Kidney glomerular epithelial cell (primary cell): ENCODE data around the gene TMEM145.
"Not testable (repeated sequence)": the region's sequence is repeated elsewhere in the genome, so short reads cannot be mapped to it uniquely, and the experiment has no call there.

ENCODE experiments used
- DNase-seq: peaks from one replicate; lab custom pipeline; 2025; lab: John Stamatoyannopoulos, UW

The TMEM145 gene

DNA sequence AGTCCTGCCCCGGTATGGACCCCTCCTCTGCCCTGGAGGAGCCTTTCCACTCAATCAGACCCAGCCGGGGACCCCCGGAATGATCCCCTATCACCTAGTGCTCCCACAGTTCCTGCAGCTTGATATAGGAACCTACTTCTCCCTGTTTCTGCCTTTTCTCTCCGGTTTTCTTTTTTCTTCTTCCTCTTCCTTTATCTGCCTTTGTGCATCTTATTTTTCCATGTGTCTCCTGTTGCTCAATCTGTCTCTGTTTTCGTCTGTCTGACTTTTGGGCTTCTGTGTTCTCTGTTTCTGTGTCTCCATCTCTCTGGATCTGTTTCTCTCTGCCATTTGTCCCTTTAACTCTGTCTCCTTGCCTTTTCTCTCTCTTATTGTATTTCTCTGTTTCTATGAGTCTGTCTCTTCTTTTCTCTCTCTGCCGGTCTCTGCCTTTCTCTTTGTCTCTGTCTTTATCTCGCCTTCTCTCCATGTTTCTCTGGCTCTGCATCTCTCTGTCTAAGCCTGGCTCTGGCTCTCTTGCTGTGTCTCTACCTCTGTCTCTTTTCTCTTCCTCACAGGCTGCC is 22.3 kb downstream of the TMEM145 start:
- DNase-seq = no peak

GRCh38 chr19:42335971-42336370 is 22.9 kb downstream of the TMEM145 start:
- no peak for DNase-seq

DNA sequence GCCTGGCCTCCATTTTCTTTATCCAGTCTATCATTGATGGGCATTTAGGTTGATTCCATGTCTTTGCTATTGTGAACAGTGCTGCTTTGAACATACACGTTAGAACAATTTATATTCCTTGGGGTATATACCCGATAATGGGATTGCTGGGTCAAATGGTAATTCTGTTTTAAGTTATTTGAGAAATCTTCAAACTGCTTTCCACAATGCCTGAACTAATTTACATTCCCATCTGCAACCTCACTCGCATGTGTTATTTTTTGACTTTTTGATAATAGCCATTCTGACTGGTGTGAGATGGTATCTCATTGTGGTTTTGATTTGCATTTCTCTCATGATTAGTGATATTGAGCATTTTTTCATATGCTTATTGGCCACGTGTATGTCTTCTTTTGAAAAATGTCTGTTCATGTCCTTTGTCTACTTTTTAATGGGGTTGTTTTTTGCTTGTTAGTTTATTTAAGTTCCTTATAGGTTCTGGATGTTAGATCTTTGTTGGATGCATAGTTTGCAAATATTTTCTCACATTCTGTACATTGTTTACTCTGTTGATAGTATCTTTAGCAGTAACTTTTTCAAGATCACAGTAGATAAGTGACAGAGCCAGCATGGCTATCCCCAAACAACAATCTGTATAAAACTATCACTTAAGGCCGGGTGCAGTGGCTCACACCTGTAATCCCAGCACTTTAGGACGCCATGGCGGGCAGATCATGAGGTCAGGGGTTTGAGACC is 26.2 kb downstream of the TMEM145 start:
- not testable (repeated sequence) for DNase-seq

DNA sequence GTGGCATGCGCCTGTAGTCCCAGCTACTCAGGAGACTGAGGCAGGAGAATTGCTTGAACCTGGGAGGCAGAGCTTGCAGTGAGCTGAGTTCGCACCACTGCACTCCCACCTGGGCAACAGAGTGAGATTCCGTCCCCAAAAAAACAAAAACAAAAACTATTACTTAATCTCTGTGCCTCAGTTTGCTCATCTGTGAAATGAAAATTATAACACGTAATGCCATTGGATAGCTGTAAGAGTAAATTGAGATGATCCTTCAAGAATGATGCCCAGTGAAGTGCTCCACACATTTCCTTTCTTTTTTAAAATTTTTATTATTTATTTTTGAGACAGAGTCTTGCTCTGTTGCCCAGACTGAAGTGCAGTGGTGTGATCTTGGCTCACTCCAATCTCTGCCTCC is 26.8 kb downstream of the TMEM145 start:
- not testable (repeated sequence) for DNase-seq

GRCh38 chr19:42343344-42344110 is 30.4 kb downstream of the TMEM145 start:
- DNase-seq = no peak

DNA sequence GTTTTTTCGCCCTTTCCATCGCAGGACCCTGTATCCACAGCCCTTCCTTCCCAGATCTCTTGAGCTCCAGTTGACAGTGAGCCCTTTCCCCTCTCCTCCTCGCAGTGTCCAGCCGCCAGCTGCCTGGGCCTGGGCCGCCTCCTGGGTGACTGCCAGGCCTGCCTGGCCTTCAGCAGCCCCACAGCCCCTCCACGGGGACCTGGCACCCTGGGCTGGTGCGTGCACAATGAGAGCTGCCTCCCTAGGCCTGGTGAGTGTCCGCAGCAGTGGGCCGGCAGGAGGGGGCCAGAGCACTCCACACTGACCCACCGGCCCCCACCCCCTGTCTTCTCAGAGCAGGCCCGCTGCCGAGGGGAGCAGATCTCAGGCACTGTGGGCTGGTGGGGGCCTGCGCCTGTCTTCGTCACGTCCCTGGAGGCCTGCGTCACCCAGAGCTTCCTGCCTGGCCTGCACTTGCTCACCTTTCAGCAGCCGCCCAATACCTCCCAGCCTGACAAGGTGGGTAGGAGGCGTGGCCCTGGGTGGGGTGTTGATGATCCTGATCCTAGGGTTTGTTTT is 31.3 kb downstream of the TMEM145 start:
- DNase-seq = no peak

GRCh38 chr19:42345191-42345812 is 32.2 kb downstream of the TMEM145 start:
- no peak for DNase-seq

DNA sequence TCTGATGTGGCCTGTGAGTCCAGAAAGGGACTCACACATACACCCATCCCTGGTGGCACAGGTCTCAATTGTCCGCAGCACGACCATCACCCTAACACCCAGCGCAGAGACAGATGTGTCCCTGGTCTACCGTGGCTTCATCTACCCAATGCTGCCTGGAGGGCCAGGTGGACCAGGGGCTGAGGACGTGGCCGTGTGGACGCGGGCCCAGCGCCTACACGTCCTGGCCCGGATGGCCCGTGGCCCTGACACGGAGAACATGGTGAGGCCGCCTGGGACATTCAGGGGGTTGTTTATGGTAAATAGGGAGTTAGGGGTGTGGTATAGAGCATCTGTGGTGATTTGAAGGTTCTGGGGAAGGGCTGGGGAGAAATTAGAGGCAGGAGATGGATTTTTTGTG is 35.1 kb downstream of the TMEM145 start:
- no peak for DNase-seq

GRCh38 chr19:42349378-42350107 is 36.4 kb downstream of the TMEM145 start:
- no peak for DNase-seq

GRCh38 chr19:42350417-42350816 is 37.3 kb downstream of the TMEM145 start:
- DNase-seq = no peak

DNA sequence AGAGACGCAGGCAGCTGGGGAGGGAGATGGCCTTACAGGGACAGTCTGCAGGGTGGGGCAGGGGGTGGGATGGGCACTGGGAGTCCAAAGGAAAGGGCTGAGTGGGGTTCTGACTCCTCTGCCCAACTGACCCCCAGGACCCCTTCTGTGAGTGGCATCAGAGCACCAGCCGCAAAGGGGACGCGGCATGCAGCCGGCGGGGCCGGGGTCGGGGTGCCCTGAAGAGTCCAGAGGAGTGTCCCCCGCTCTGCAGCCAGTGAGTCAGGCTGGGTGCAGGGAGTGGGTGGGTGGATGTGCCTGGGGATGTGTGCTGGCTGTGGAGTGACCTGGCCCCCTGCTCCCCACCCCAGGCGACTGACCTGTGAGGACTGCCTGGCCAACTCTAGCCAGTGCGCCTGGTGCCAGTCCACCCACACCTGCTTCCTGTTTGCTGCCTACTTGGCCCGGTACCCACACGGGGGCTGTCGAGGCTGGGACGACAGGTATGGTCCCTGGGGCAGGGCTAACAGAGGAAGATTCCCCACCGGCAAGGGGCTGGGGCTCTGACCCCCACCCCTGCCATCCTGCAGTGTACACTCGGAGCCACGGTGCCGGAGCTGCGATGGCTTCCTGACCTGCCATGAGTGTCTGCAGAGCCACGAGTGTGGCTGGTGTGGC is 38.1 kb downstream of the TMEM145 start:
- DNase-seq = no peak

GRCh38 chr19:42352301-42353259 is 39.5 kb downstream of the TMEM145 start:
- DNase-seq = no peak

DNA sequence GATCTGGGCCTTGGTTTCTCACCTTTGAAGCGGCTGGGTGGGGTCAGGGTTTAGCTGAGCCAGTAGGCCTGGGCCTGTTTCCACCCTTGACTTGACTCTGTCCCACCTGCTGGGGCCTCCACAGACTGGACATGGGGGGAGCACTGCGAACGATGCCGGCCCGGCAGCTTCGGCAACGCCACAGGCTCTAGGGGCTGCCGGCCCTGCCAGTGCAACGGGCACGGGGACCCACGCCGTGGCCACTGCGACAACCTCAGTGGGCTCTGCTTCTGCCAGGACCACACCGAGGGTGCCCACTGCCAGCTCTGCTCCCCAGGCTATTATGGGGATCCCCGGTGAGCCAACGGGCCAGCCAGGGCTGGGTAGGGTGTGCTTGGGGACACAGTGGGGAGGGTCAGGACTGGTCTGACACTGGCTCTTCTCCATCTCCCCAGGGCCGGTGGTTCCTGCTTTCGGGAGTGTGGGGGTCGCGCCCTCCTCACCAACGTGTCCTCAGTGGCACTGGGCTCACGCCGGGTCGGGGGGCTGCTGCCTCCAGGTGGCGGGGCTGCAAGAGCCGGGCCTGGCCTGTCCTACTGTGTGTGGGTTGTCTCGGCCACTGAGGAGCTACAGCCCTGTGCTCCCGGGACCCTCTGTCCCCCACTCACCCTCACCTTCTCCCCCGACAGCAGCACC is 40.4 kb downstream of the TMEM145 start:
- DNase-seq = no peak

- DNase-seq = no peak
Observed at GRCh38 chr19:42355896-42356295, 42.8 kb downstream of the TMEM145 start.

DNA sequence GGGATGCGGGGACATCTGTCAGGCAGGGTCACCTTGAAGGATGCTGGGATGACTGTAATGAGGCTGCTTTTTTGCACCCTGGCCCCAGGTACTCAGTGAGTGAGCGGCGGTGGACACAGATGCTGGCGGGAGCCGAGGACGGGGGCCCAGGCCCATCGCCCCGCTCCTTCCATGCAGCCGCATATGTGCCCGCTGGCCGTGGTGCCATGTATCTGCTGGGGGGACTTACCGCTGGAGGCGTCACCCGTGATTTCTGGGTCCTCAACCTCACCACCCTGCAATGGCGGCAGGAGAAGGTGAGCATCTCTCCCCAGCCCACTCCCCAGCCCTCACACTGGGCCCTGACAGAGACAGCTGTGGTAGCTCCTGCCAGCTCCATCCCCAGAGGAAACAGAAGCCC is 43.6 kb downstream of the TMEM145 start:
- no peak for DNase-seq

- no peak for DNase-seq
Observed at GRCh38 chr19:42357290-42357689, 44.2 kb downstream of the TMEM145 start.

DNA sequence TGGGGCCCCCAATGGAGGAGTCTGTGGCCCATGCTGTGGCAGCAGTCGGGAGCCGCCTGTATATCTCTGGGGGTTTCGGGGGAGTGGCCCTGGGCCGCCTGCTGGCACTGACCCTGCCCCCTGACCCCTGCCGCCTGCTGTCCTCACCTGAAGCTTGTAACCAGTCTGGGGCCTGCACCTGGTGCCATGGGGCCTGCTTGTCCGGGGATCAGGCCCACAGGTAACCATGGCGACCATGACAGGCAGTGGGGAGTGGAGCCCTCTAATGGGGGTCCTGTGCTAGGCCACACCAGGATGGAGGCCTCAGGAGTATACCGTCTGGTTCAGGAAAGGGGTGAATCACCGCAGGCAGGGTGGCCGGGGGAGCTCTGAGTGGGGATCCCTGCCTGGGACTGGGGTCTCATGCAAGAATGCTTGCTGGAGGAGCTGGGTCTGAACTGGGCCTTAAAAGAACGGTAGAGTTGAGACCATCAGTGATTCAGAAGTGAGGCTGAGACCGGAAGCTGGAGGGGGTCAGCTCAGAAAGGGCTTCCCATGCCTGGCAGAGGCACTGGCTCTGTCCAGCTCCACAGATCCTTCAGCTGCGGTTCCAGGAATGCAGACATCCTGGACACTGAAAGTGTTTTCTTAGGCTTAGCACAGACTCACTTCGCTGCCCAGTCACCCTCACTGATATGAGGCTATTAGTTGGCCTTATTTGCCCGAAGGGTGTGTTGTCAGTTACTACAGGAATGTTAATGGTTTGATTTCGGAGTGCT is 47.9 kb downstream of the TMEM145 start:
- no peak for DNase-seq

GRCh38 chr19:42361545-42361910 is 48.4 kb downstream of the TMEM145 start:
- no peak for DNase-seq

GRCh38 chr19:42362342-42362741 is 49.2 kb downstream of the TMEM145 start:
- no peak for DNase-seq
